K562 (cell line): Measurements from ENCODE around the gene NDOR1. TPM values are rescaled to one million over a fixed set of nuclear protein-coding genes. Genes with fewer than 3 reads are reported as not detected.
A peak's percentile ranks its signal among the peaks of the same experiment; 100 is the strongest.

Experiments
- ATAC-seq: fragments of 200-7000 bp; cut with Tn5 transposase; 3 replicates; pipeline ENCODE4 v1.9.1; 2020; ENCODE audit warnings: moderate library complexity
- BruUV-seq: library from RNA; stranded (reverse); fragments of 400-500 nt; replicated peaks from 2 replicates; lab custom pipeline; 2021; lab: Mats Ljungman, UMichigan
- CTCF ChIA-PET: fragments of 300-600 bp; formaldehyde crosslinking; extraction: SDS; loops from one replicate; lab custom pipeline; 2021; ENCODE audit warnings: low intra/inter-chr PET ratio; lab: Yijun Ruan, JAX
- POLR2A ChIA-PET: fragments of 300-600, 350-650 bp; sonication (Branson Sonifier 250); formaldehyde crosslinking; extraction: SDS; loops from one replicate; lab custom pipeline; 2021; ENCODE audit warnings: antibody characterized with exemption, inconsistent platforms; lab: Yijun Ruan, JAX
- DNase-seq, 4 experiments: peaks; one replicate each; pipeline versions ENCODE4 v3.0.0 to v3.0.0-alpha.2; 2011 to 2018; ENCODE audit warnings: low spot score in 3 of 4, mixed read lengths in 3 of 4; ENCODE audit errors: extremely low read depth in 1 of 4
- FAIRE-seq: peaks from 2 replicates; lab custom pipeline; 2011; peaks lifted over from hg19 to GRCh38; lab: Jason Lieb, UNC
- H2AFZ ChIP-seq: 2 replicates; pipeline ENCODE4 v1.6.0; 2011; ENCODE audit warnings: low read depth, low read length, control low read depth, inconsistent platforms
- H3K27ac ChIP-seq: fragments of 200-600 bp; 3 replicates; pipeline ENCODE4 v1.8.0; 2011; ENCODE audit warnings: low read depth, mild to moderate bottlenecking, control low read depth, inconsistent platforms, low read length, moderate library complexity, mixed read lengths; ENCODE audit errors: extremely low read depth
- H3K27me3 ChIP-seq, 2 experiments: fragments of 300-600 bp in 1 of 2; 2 replicates in 1 of 2; 3 replicates in 1 of 2; pipeline versions ENCODE4 v1.6.0 to v1.8.0; 2011; ENCODE audit warnings: inconsistent platforms in 2 of 2, low read length in 2 of 2, mild to moderate bottlenecking in 1 of 2, mixed read lengths in 1 of 2, moderate library complexity in 1 of 2; ENCODE audit not compliant: control insufficient read depth in 2 of 2, insufficient read depth in 2 of 2
- H3K36me3 ChIP-seq: fragments of 300-600 bp; 3 replicates; pipeline ENCODE4 v1.8.0; 2011; ENCODE audit warnings: mild to moderate bottlenecking, low read length, inconsistent platforms; ENCODE audit not compliant: control insufficient read depth, insufficient read depth
- H3K4me1 ChIP-seq, 2 experiments: fragments of 200-600 bp in 1 of 2; replicated peaks in 1 of 2; 2 replicates in 1 of 2; 3 replicates in 1 of 2; pipeline versions ENCODE4 v1.5.1 to v1.8.0; 2011; ENCODE audit warnings: inconsistent platforms in 2 of 2, low read length in 2 of 2, mild to moderate bottlenecking in 1 of 2, mixed read lengths in 1 of 2, moderate library complexity in 1 of 2; ENCODE audit not compliant: control insufficient read depth in 2 of 2, insufficient read depth in 2 of 2
- H3K4me2 ChIP-seq: 2 replicates; pipeline ENCODE4 v1.6.1; 2011; ENCODE audit warnings: low read length, control low read depth, inconsistent platforms, mixed read lengths; ENCODE audit not compliant: insufficient read depth
- H3K4me3 ChIP-seq: fragments of 200-600 bp; sonication (generic), shearing (Covaris generic); 2 replicates; pipeline ENCODE4 v1.5.1; 2016; ENCODE audit warnings: control low read depth, inconsistent platforms
- H3K79me2 ChIP-seq: fragments of 200-600 bp; 3 replicates; pipeline ENCODE4 v1.8.0; 2011; ENCODE audit warnings: low read length, inconsistent platforms; ENCODE audit not compliant: control insufficient read depth, insufficient read depth
- H3K9ac ChIP-seq, 2 experiments: 2 replicates each; pipeline versions ENCODE4 v1.6.0 to v1.6.1; 2011; ENCODE audit warnings: low read depth in 2 of 2, low read length in 2 of 2, control low read depth in 1 of 2, inconsistent platforms in 1 of 2, mild to moderate bottlenecking in 1 of 2, mixed read lengths in 1 of 2; ENCODE audit not compliant: insufficient read depth in 1 of 2
- H3K9me1 ChIP-seq: one replicate; pipeline ENCODE4 v1.6.0; 2011; ENCODE audit warnings: inconsistent platforms, mild to moderate bottlenecking, low read length, moderate library complexity; ENCODE audit not compliant: control insufficient read depth, insufficient read depth
- H3K9me3 ChIP-seq: replicated peaks from 2 replicates; pipeline ENCODE4 v1.5.1; 2011; ENCODE audit warnings: low read depth, low read length, inconsistent platforms; ENCODE audit not compliant: control insufficient read depth, insufficient read depth
- H4K20me1 ChIP-seq: replicated peaks from 2 replicates; pipeline ENCODE4 v1.6.1; 2011; ENCODE audit warnings: low read length, inconsistent platforms, mixed read lengths; ENCODE audit not compliant: control insufficient read depth, insufficient read depth
- C11orf30 ChIP-seq: fragments of 450-650 bp; IDR thresholded peaks from 2 replicates; pipeline ENCODE4 v1.6.1; 2016; ENCODE audit warnings: low read depth, mild to moderate bottlenecking
- CBX1 ChIP-seq: sonication (generic); IDR thresholded peaks from 2 replicates; pipeline ENCODE4 v1.6.1; 2016; ENCODE audit warnings: antibody characterized with exemption, low read depth, mild to moderate bottlenecking
- CC2D1A ChIP-seq: fragments of 450-650 bp; IDR thresholded peaks from 2 replicates; pipeline ENCODE4 v1.6.1; 2017; ENCODE audit warnings: mild to moderate bottlenecking
- CCNT2 ChIP-seq: IDR thresholded peaks from 2 replicates; pipeline ENCODE4 v1.6.1; 2011; ENCODE audit warnings: borderline replicate concordance, low read depth, mild to moderate bottlenecking, moderate library complexity, mixed read lengths, low read length; ENCODE audit not compliant: insufficient read length; ENCODE audit errors: extremely low read depth
- CREB3 ChIP-seq: fragments of 450-650 bp; conservative IDR thresholded peaks from 2 replicates; pipeline ENCODE4 v1.6.1; 2016; ENCODE audit warnings: missing genetic modification characterization, low read depth, mild to moderate bottlenecking, missing compliant biosample characterization, moderate library complexity
- CTCFL ChIP-seq: IDR thresholded peaks from 2 replicates; pipeline ENCODE4 v1.6.1; 2011; ENCODE audit warnings: borderline replicate concordance, low read depth, mild to moderate bottlenecking, moderate library complexity, low read length; ENCODE audit not compliant: insufficient read depth, poor library complexity, severe bottlenecking
- ESRRA ChIP-seq: fragments of 450-650 bp; IDR thresholded peaks from 2 replicates; pipeline ENCODE4 v1.6.1; 2014; ENCODE audit warnings: low read depth, mild to moderate bottlenecking, moderate library complexity, borderline replicate concordance
- HDAC1 ChIP-seq, 2 experiments: fragments of 450-650 bp; IDR thresholded peaks; 2 replicates each; pipeline ENCODE4 v1.6.1; 2016 to 2017; ENCODE audit warnings: inconsistent platforms in 1 of 2, mild to moderate bottlenecking in 1 of 2, moderate library complexity in 1 of 2
- KLF16 ChIP-seq: IDR thresholded peaks from 2 replicates; pipeline ENCODE4 v1.6.1; 2016; ENCODE audit warnings: antibody characterized with exemption
- MAX ChIP-seq: sonication (generic); formaldehyde crosslinking; IDR thresholded peaks from 2 replicates; pipeline ENCODE4 v1.9.0; 2022; ENCODE audit warnings: mild to moderate bottlenecking, missing genetic modification reagents
- NFYB ChIP-seq: IDR thresholded peaks from 2 replicates; pipeline ENCODE4 v1.6.1; 2011; ENCODE audit warnings: mild to moderate bottlenecking, moderate library complexity; ENCODE audit not compliant: insufficient read length; ENCODE audit errors: extremely low read depth
- PHTF2 ChIP-seq: fragments of 250-450 bp; sonication (Bioruptor Pico); IDR thresholded peaks from 2 replicates; pipeline ENCODE4 v1.5.0; 2021; ENCODE audit warnings: mild to moderate bottlenecking
- PPARD ChIP-seq: fragments of 250-450 bp; sonication (Bioruptor Pico); IDR thresholded peaks from 2 replicates; pipeline ENCODE4 v1.8.0; 2022; ENCODE audit warnings: inconsistent platforms, mild to moderate bottlenecking, moderate library complexity
- RNF2 ChIP-seq: sonication (generic); IDR thresholded peaks from 2 replicates; pipeline ENCODE4 v1.6.1; 2016
- SMAD4 ChIP-seq: fragments of 250-450 bp; sonication (Bioruptor Pico); conservative IDR thresholded peaks from 2 replicates; pipeline ENCODE4 v1.8.0; 2021; ENCODE audit warnings: inconsistent platforms, mild to moderate bottlenecking, moderate library complexity
- TBL1XR1 ChIP-seq, 2 experiments: IDR thresholded peaks; 2 replicates each; pipeline ENCODE4 v1.6.1; 2012; ENCODE audit warnings: improper control_type of control experiment in 2 of 2, low read length in 2 of 2, mild to moderate bottlenecking in 1 of 2
- TRIM28 ChIP-seq: fragments of 450-650 bp; IDR thresholded peaks from 2 replicates; pipeline ENCODE4 v1.6.1; 2017
- ZNF41 ChIP-seq: fragments of 250-450 bp; sonication (Bioruptor Pico); conservative IDR thresholded peaks from 2 replicates; pipeline ENCODE4 v1.4.0; 2020; ENCODE audit warnings: mild to moderate bottlenecking
- ZSCAN29 ChIP-seq: fragments of 450-650 bp; IDR thresholded peaks from 2 replicates; pipeline ENCODE4 v1.6.1; 2017
- WGBS: fragments of 100-300 bp; shearing (Covaris generic); methylation state at CpG from one replicate; pipeline ENCODE4 v1.1.6; 2016; ENCODE audit warnings: low coverage, mixed read lengths; ENCODE audit not compliant: insufficient coverage; ENCODE audit errors: missing lambda C conversion rate; 5-methylcytosine and 5-hydroxymethylcytosine counted together
- in situ Hi-C: fragments of 300-500 bp; cut with MboI; formaldehyde crosslinking; loops from 4 replicates; pipeline ENCODE4 v1.15.0; 2018; ENCODE audit warnings: inconsistent platforms, mixed read lengths
- intact Hi-C: fragments of 100-400 bp; cut with micrococcal nuclease; formaldehyde crosslinking; loops from 2 replicates; pipeline ENCODE4 v1.14.2; 2022
- polyA plus RNA-seq, 8 experiments: library from polyadenylated mRNA; depleted of rRNA in 4 of 8; stranded (reverse) in 5 of 8; unstranded in 3 of 8; fragments of >200 nt; fragmentation: Nextera tagmentation in 2 of 8; fragmentation: Illumina TruSeq in 1 of 8; extraction: Ambion mirVana in 2 of 8; extraction: Trizol in 1 of 8; gene quantifications; 2 replicates each; pipeline versions ENCODE4 v1.2.1 to v1.2.3, GENCODE V29; 2011 to 2014; ENCODE audit warnings: inconsistent platforms in 1 of 8, missing spikeins in 1 of 8
- total RNA-seq, 7 experiments: library from RNA; depleted of rRNA in 6 of 7; stranded (reverse); fragments of >200 nt in 6 of 7; fragmentation: Illumina TruSeq in 2 of 7; extraction: Trizol in 2 of 7; gene quantifications; 2 replicates each; pipeline versions ENCODE4 v1.2.1 to v1.2.3, GENCODE V29; 2011 to 2021; ENCODE audit warnings: low replicate concordance in 1 of 7
- TF ChIP-seq, protein P1 (sequence below): fragments of 250-450 bp; sonication (Bioruptor Pico); IDR thresholded peaks from 2 replicates; pipeline ENCODE4 v1.8.0; 2021; ENCODE audit warnings: moderate library complexity, mild to moderate bottlenecking, inconsistent platforms

The NDOR1 gene
- total and polyA plus RNA-seq, 9 of the 15 experiments (the other 6 are each of a cell fraction or from before 2014, with no cell fraction given) = 0.06 to 36.9 (median 6.9) TPM

GRCh38 chr9:137178201-137178938, 27.1 kb upstream of the NDOR1 start:
- 78% methylated on average over 18 of the region's 23 CpGs for WGBS
- DNase-seq (peak in 1 of 4 experiments; percentile 41), ATAC-seq (peak; percentile 18; the same call in 2 of the 3 replicates), FAIRE-seq (no peak)
- intact Hi-C loops (no loop called here), in situ Hi-C loops (no loop called here)
- Histone ChIP-seq H3K9ac (peak overlapping the region in 1 of 2 experiments; percentile 83; a peak in 2 of 4 replicates), H3K4me2 (no peak overlapping the region), H3K27ac (peak overlapping the region; percentile 45; the same call in 1 of the 3 replicates), H4K20me1 (0 out of 2 replicates have a peak, but pooled peaks cover 5% of the 10 kb centered on the region), H3K9me3 (no peaks in the 10 kb centered on the region), H3K36me3 (peaks cover 47% of the 10 kb centered on the region; the same call in 1 of the 3 replicates), H3K4me1 (peaks cover 3 to 71% of the 10 kb centered on the region in 2 experiments; a peak in 3 of 5 replicates), H3K79me2 (no peaks in the 10 kb centered on the region), H3K9me1 (no peaks in the 10 kb centered on the region), H3K27me3 (no peaks in the 10 kb centered on the region), H2AFZ (no peak overlapping the region), H3K4me3 (no peak overlapping the region)
- BruUV-seq = no TSS peak
- POLR2A ChIA-PET = interaction anchor here (0.6 to 1.4 kb wide), 5 partner anchors 11 to 384 kb away, joined by 3 to 8 read pairs (median 3); partner anchors contain the start of genes SSNA1 and TUBB4B
- CTCF ChIA-PET = interaction anchor here (0.6 to 0.7 kb wide), 2 partner anchors 28 to 47 kb away, joined by 3 read pairs; no protein-coding TSS in a partner anchor
- no peak for TF ChIP-seq CREB3 (tag)
- no peak for TF ChIP-seq CCNT2
- TF ChIP-seq TRIM28 = no peak
- no peak for TF ChIP-seq PPARD (CRISPR knock-in tag)
- no peak for TF ChIP-seq CC2D1A
- no peak for TF ChIP-seq TBL1XR1 (IDR thresholded peaks at IDR 0.05; ENCODE audit: low read length in 2 of 2)
- TF ChIP-seq ESRRA = no peak
- TF ChIP-seq MAX (CRISPR knock-in tag) = peak; percentile 44
- TF ChIP-seq KLF16 = no peak
- TF ChIP-seq CTCFL = no peak
- no peak for TF ChIP-seq ZNF41 (CRISPR knock-in tag)
- TF ChIP-seq NFYB = no peak
- TF ChIP-seq, protein P1, sequence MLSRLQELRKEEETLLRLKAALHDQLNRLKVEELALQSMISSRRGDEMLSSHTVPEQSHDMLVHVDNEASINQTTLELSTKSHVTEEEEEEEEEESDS (CRISPR knock-in tag) = no peak
- no peak for TF ChIP-seq RNF2
- no peak for TF ChIP-seq SMAD4 (CRISPR knock-in tag)
- TF ChIP-seq PHTF2 (CRISPR knock-in tag) = no peak
- no peak for TF ChIP-seq CBX1
- peak; percentile 33; the same call in 1 of the 2 replicates for TF ChIP-seq C11orf30
- no peak for TF ChIP-seq HDAC1 (IDR thresholded peaks at IDR 0.05)
- no peak for TF ChIP-seq ZSCAN29
